GM12878 (cell line): Measurements from ENCODE around the gene SELENOV. TPM values are rescaled to one million over a fixed set of nuclear protein-coding genes. Genes with fewer than 3 reads are reported as not detected.

ENCODE experiments used
- BACH1 ChIP-seq: fragments of 450-650 bp; IDR thresholded peaks from 2 replicates; pipeline ENCODE4 v1.6.1; 2017; ENCODE audit warnings: mild to moderate bottlenecking, borderline replicate concordance
- E2F4 ChIP-seq: IDR thresholded peaks from 2 replicates; pipeline ENCODE4 v1.6.1; 2012; ENCODE audit warnings: low read depth, low read length, improper control_type of control experiment
- GABPA ChIP-seq: IDR thresholded peaks from 2 replicates; pipeline ENCODE4 v1.6.1; 2014; ENCODE audit warnings: antibody characterized with exemption, low read depth, mild to moderate bottlenecking, inconsistent platforms
- HSF1 ChIP-seq: fragments of 150-350 bp; IDR thresholded peaks from 2 replicates; pipeline ENCODE4 v1.6.1; 2014; ENCODE audit warnings: mild to moderate bottlenecking, low read depth, low read length
- IKZF2 ChIP-seq, 2 experiments: fragments of 450-650 bp; IDR thresholded peaks; 2 replicates each; pipeline ENCODE4 v1.6.1; 2017; ENCODE audit warnings: mild to moderate bottlenecking in 2 of 2, moderate library complexity in 2 of 2
- KAT2A ChIP-seq: conservative IDR thresholded peaks from 2 replicates; pipeline ENCODE4 v1.6.1; 2011; ENCODE audit warnings: low read depth, low read length; ENCODE audit not compliant: control insufficient read depth
- LARP7 ChIP-seq: fragments of 450-650 bp; IDR thresholded peaks from 2 replicates; pipeline ENCODE4 v1.6.1; 2017; ENCODE audit warnings: mild to moderate bottlenecking
- POU2F2 ChIP-seq: IDR thresholded peaks from 3 replicates; pipeline ENCODE4 v1.6.1; 2011; ENCODE audit warnings: low read depth, mild to moderate bottlenecking, low read length, borderline replicate concordance
- PRDM15 ChIP-seq: fragments of 450-650 bp; formaldehyde crosslinking; IDR thresholded peaks from 2 replicates; pipeline ENCODE4 v1.4.0; 2020; ENCODE audit warnings: mild to moderate bottlenecking, moderate library complexity
- RBBP5 ChIP-seq: fragments of 200-600 bp; sonication (generic); conservative IDR thresholded peaks from 2 replicates; pipeline ENCODE4 v1.6.1; 2016
- SREBF1 ChIP-seq: IDR thresholded peaks from 2 replicates; pipeline ENCODE4 v1.6.1; 2012; ENCODE audit warnings: mild to moderate bottlenecking, low read length
- SUZ12 ChIP-seq: fragments of 200-600 bp; sonication (generic); IDR thresholded peaks from one replicate; pipeline ENCODE4 v1.6.1; 2018; ENCODE audit warnings: antibody characterized with exemption, mild to moderate bottlenecking; ENCODE audit not compliant: unreplicated experiment
- TARDBP ChIP-seq: IDR thresholded peaks from 2 replicates; pipeline ENCODE4 v1.6.1; 2016; ENCODE audit warnings: borderline replicate concordance
- WRNIP1 ChIP-seq: IDR thresholded peaks from 2 replicates; pipeline ENCODE4 v1.6.1; 2011; ENCODE audit warnings: low read depth, low read length, improper control_type of control experiment, borderline replicate concordance
- YBX1 ChIP-seq: fragments of 450-650 bp; IDR thresholded peaks from 2 replicates; pipeline ENCODE4 v1.6.1; 2016; ENCODE audit warnings: antibody characterized with exemption
- ZNF274 ChIP-seq: IDR thresholded peaks from one replicate; pipeline ENCODE4 v1.8.0; 2011; ENCODE audit not compliant: insufficient read length, insufficient read depth
- polyA plus RNA-seq, 11 experiments: library from polyadenylated mRNA; depleted of rRNA in 4 of 11; unstranded in 6 of 11; stranded (reverse) in 5 of 11; fragments of >200 nt; fragmentation: Nextera tagmentation in 4 of 11; fragmentation: Illumina TruSeq in 1 of 11; extraction: Ambion mirVana in 4 of 11; extraction: Trizol in 1 of 11; gene quantifications; 1 replicate in 1 of 11; 2 replicates in 10 of 11; pipeline versions ENCODE4 v1.2.1 to v1.2.3, GENCODE V29; 2011 to 2016; ENCODE audit warnings: inconsistent platforms in 2 of 11, missing spikeins in 2 of 11, low read depth in 1 of 11
- total RNA-seq, 4 experiments: library from RNA; depleted of rRNA in 3 of 4; stranded (reverse); fragments of >200 nt in 3 of 4; fragmentation: Illumina TruSeq in 1 of 4; extraction: Trizol in 1 of 4; gene quantifications; 2 replicates each; pipeline versions ENCODE4 v1.2.1 to v1.2.3, GENCODE V29; 2013 to 2021
- TF ChIP-seq, protein P1 (sequence below): fragments of 150-350 bp; IDR thresholded peaks from 2 replicates; pipeline ENCODE4 v1.6.1; 2016; ENCODE audit warnings: low read depth, low read length
- TF ChIP-seq, protein P2 (sequence below): fragments of 450-650 bp; IDR thresholded peaks from 2 replicates; pipeline ENCODE4 v1.6.1; 2017; ENCODE audit warnings: mild to moderate bottlenecking, low read depth, inconsistent platforms; ENCODE audit not compliant: poor library complexity, severe bottlenecking

SELENOV gene
- total and polyA plus RNA-seq, 10 of the 15 experiments (the other 5 are each of a cell fraction or from before 2014, with no cell fraction given): not detected

DNA sequence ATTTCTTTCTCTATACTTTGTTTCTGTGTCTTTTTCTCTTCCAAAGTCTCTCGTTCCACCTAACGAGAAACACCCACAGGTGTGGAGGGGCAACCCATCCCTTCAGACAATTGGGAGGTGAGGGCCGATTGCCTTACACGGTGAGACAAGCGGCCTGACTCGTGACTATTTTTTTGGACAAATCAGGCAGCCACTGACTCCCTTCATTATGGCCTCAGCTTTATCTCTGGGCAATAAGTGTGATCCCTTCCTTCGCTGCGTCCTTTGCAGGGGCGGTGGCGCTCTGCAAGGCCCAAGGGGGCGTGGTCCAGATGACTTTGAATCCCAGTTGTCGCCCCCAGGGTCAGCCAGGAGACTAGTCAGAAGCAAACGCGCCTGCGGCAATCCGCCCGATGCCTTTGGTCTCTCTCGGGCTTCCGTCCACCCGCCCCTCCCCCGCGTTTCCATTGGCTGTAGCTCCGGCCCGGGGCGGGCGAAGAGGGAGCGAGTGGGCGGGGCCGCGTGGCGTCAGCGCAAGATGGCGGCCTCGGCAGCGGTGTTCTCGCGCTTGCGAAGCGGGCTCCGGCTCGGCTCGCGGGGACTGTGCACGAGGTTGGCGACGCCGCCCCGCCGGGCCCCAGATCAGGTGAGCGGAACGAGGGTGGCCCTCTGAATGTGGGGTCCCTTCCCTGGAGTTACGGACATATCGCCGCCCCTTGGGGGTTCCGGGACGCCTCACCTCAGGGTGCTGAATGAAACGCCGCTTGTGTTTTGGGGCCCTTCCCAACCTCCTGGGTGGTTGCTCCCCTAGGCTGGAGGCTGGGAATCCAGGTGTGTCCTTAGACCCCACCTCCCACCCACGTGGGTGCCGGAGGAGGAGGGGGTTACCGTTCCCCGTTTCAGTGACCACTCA lies 34.4 kb upstream of the SELENOV start, which contains the start of gene TIMM50 (continued):
- TF ChIP-seq PRDM15 (CRISPR knock-in tag) (no peak), WRNIP1 (no peak), HSF1 (no peak), BACH1 (peak; percentile 62; the same call in 1 of the 2 replicates), E2F4 (no peak), GABPA (no peak), TARDBP (0 out of 2 replicates have a peak, but pooled peaks have one; percentile 47), YBX1 (no peak), IKZF2 (IDR thresholded peaks at IDR 0.05) (no peak), SUZ12 (no peak), RBBP5 (no peak), ZNF274 (no peak), POU2F2 (peak; percentile 3; the same call in 1 of the 3 replicates), LARP7 (peak; percentile 81), SREBF1 (no peak), KAT2A (no peak)
- TF ChIP-seq, protein P1, sequence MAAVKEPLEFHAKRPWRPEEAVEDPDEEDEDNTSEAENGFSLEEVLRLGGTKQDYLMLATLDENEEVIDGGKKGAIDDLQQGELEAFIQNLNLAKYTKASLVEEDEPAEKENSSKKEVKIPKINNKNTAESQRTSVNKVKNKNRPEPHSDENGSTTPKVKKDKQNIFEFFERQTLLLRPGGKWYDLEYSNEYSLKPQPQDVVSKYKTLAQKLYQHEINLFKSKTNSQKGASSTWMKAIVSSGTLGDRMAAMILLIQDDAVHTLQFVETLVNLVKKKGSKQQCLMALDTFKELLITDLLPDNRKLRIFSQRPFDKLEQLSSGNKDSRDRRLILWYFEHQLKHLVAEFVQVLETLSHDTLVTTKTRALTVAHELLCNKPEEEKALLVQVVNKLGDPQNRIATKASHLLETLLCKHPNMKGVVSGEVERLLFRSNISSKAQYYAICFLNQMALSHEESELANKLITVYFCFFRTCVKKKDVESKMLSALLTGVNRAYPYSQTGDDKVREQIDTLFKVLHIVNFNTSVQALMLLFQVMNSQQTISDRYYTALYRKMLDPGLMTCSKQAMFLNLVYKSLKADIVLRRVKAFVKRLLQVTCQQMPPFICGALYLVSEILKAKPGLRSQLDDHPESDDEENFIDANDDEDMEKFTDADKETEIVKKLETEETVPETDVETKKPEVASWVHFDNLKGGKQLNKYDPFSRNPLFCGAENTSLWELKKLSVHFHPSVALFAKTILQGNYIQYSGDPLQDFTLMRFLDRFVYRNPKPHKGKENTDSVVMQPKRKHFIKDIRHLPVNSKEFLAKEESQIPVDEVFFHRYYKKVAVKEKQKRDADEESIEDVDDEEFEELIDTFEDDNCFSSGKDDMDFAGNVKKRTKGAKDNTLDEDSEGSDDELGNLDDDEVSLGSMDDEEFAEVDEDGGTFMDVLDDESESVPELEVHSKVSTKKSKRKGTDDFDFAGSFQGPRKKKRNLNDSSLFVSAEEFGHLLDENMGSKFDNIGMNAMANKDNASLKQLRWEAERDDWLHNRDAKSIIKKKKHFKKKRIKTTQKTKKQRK: no peak
- TF ChIP-seq, protein P2, sequence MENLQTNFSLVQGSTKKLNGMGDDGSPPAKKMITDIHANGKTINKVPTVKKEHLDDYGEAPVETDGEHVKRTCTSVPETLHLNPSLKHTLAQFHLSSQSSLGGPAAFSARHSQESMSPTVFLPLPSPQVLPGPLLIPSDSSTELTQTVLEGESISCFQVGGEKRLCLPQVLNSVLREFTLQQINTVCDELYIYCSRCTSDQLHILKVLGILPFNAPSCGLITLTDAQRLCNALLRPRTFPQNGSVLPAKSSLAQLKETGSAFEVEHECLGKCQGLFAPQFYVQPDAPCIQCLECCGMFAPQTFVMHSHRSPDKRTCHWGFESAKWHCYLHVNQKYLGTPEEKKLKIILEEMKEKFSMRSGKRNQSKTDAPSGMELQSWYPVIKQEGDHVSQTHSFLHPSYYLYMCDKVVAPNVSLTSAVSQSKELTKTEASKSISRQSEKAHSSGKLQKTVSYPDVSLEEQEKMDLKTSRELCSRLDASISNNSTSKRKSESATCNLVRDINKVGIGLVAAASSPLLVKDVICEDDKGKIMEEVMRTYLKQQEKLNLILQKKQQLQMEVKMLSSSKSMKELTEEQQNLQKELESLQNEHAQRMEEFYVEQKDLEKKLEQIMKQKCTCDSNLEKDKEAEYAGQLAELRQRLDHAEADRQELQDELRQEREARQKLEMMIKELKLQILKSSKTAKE: no peak
